NCI-H2227 (cell line): ENCODE measurements around the gene PDYN.

Experiments
- DNase-seq: peaks from one replicate; lab custom pipeline; 2025; ENCODE audit not compliant: unreplicated experiment; lab: John Stamatoyannopoulos, UW

PDYN gene

GRCh38 chr20:1935696-1936366, 58.0 kb downstream of the PDYN start:
- DNase-seq: no peak

- DNase-seq: no peak
Measured at GRCh38 chr20:1934721-1935573, 58.9 kb downstream of the PDYN start.

GRCh38 chr20:1934156-1934555, 59.7 kb downstream of the PDYN start:
- no peak for DNase-seq

GRCh38 chr20:1933465-1933870, 60.4 kb downstream of the PDYN start:
- DNase-seq: no peak

GRCh38 chr20:1932971-1933370, 60.9 kb downstream of the PDYN start:
- no peak for DNase-seq

GRCh38 chr20:1931830-1932229, 62.0 kb downstream of the PDYN start:
- DNase-seq: no peak

- no peak for DNase-seq
Measured at GRCh38 chr20:1930165-1930564, 63.7 kb downstream of the PDYN start.

GRCh38 chr20:1929460-1929859, 64.4 kb downstream of the PDYN start:
- DNase-seq: no peak

GRCh38 chr20:1928782-1929181, 65.1 kb downstream of the PDYN start:
- no peak for DNase-seq
